ENCODE data around the gene WDR70. TPM values are rescaled to one million over a fixed set of nuclear protein-coding genes. Genes with fewer than 3 reads are reported as not detected.
"Not testable (repeated sequence)": the region's sequence is repeated elsewhere in the genome, so short reads cannot be mapped to it uniquely, and the experiment has no call there.

The WDR70 gene
- total and polyA plus RNA-seq, 4 experiments from 2014 or later = 23.5 to 43.2 (median 29.9) TPM

GRCh38 chr5:37448941-37449340, 69.8 kb downstream of the WDR70 start:
- no peaks in the 10 kb centered on the region for H3K27me3 ChIP-seq (ENCODE audit: insufficient read depth, low read length)
- H3K9me3 ChIP-seq (ENCODE audit: control insufficient read depth in 1 of 2, low read length in 2 of 2) = no peaks in the 10 kb centered on the region
- ChIA-PET CTCF (ENCODE audit: partially characterized antibody) (no interaction called here), POLR2A (ENCODE audit: partially characterized antibody) (no interaction called here)
- no peak overlapping the region for H3K27ac ChIP-seq (ENCODE audit: low read depth, low read length)
- intact Hi-C loops (cut with micrococcal nuclease) = no loop called here
- DNase-seq = no peak
- Mint-ChIP-seq H3K4me3 (no peak overlapping the region), H3K9me3 (peaks cover 0 to 15% (median 10%) of the 10 kb centered on the region in 8 donors), H3K4me1 (peaks cover 0 to 1% (median 0%) of the 10 kb centered on the region in 4 donors), H3K27ac (no peak overlapping the region), H3K27me3 (no peaks in the 10 kb centered on the region), H3K36me3 (peaks cover 61 to 71% of the 10 kb centered on the region in 2 donors)
- H3K36me3 ChIP-seq (ENCODE audit: insufficient read depth, low read length) = no peaks in the 10 kb centered on the region
- H3K4me3 ChIP-seq (ENCODE audit: low read length in 2 of 2) = no peak overlapping the region
- no peaks in the 10 kb centered on the region for H3K4me1 ChIP-seq (ENCODE audit: insufficient read depth, low read length)

DNA sequence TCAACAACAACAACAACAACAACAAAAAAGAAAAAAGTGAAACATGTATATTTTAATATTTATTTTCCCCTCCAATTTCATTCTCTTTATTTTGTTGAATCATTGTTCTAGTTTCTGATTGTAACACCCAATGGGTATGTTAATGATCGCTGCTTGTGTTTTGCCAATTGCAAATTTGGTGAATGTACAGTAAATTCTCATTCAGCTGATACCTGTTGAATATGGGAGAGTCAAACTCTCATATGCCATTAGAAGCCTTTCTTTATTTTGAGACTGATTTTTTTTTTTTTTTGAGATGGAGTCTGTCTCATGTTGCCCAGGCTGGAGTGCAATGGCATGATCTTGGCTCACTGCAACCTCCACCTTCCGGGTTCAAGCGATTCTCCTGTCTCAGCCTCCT, 72.9 kb downstream of the WDR70 start:
- H3K4me1 ChIP-seq (ENCODE audit: insufficient read depth, low read length); H3K9me3 ChIP-seq (ENCODE audit: control insufficient read depth in 1 of 2, low read length in 2 of 2); CTCF ChIA-PET (ENCODE audit: partially characterized antibody); H3K36me3 ChIP-seq (ENCODE audit: insufficient read depth, low read length); H3K27ac Mint-ChIP-seq; H3K4me1 Mint-ChIP-seq; DNase-seq; H3K27ac ChIP-seq (ENCODE audit: low read depth, low read length); intact Hi-C loops (cut with micrococcal nuclease); POLR2A ChIA-PET (ENCODE audit: partially characterized antibody); H3K27me3 Mint-ChIP-seq; H3K4me3 ChIP-seq (ENCODE audit: low read length in 2 of 2); H3K27me3 ChIP-seq (ENCODE audit: insufficient read depth, low read length); H3K4me3 Mint-ChIP-seq: not testable (repeated sequence)
- peaks cover 0 to 15% (median 8%) of the 10 kb centered on the region in 8 donors for H3K9me3 Mint-ChIP-seq
- H3K36me3 Mint-ChIP-seq = peaks cover 47 to 58% of the 10 kb centered on the region in 2 donors

- H3K4me1 Mint-ChIP-seq; H3K27ac Mint-ChIP-seq; DNase-seq; H3K4me3 ChIP-seq (ENCODE audit: low read length in 2 of 2); H3K4me3 Mint-ChIP-seq; POLR2A ChIA-PET (ENCODE audit: partially characterized antibody); H3K36me3 ChIP-seq (ENCODE audit: insufficient read depth, low read length); CTCF ChIA-PET (ENCODE audit: partially characterized antibody); H3K9me3 ChIP-seq (ENCODE audit: control insufficient read depth in 1 of 2, low read length in 2 of 2); H3K27me3 ChIP-seq (ENCODE audit: insufficient read depth, low read length); intact Hi-C loops (cut with micrococcal nuclease); H3K4me1 ChIP-seq (ENCODE audit: insufficient read depth, low read length); H3K27me3 Mint-ChIP-seq; H3K27ac ChIP-seq (ENCODE audit: low read depth, low read length): not testable (repeated sequence)
- H3K9me3 Mint-ChIP-seq = peaks cover 0 to 15% (median 8%) of the 10 kb centered on the region in 8 donors
- H3K36me3 Mint-ChIP-seq = peaks cover 39 to 63% of the 10 kb centered on the region in 2 donors
Observed at GRCh38 chr5:37453252-37453651, 74.1 kb downstream of the WDR70 start.

GRCh38 chr5:37454402-37455055, 75.4 kb downstream of the WDR70 start:
- DNase-seq; H3K27ac ChIP-seq (ENCODE audit: low read depth, low read length); H3K27me3 Mint-ChIP-seq; H3K4me1 Mint-ChIP-seq; H3K36me3 ChIP-seq (ENCODE audit: insufficient read depth, low read length); CTCF ChIA-PET (ENCODE audit: partially characterized antibody); H3K27ac Mint-ChIP-seq; H3K4me1 ChIP-seq (ENCODE audit: insufficient read depth, low read length); intact Hi-C loops (cut with micrococcal nuclease); POLR2A ChIA-PET (ENCODE audit: partially characterized antibody); H3K4me3 Mint-ChIP-seq; H3K4me3 ChIP-seq (ENCODE audit: low read length in 2 of 2); H3K27me3 ChIP-seq (ENCODE audit: insufficient read depth, low read length); H3K9me3 ChIP-seq (ENCODE audit: control insufficient read depth in 1 of 2, low read length in 2 of 2): not testable (repeated sequence)
- Mint-ChIP-seq H3K36me3 (peaks cover 34 to 57% of the 10 kb centered on the region in 2 donors), H3K9me3 (peaks cover 0 to 15% (median 8%) of the 10 kb centered on the region in 8 donors)

- POLR2A ChIA-PET (ENCODE audit: partially characterized antibody); H3K9me3 ChIP-seq (ENCODE audit: control insufficient read depth in 1 of 2, low read length in 2 of 2); DNase-seq; H3K27me3 ChIP-seq (ENCODE audit: insufficient read depth, low read length); H3K4me1 Mint-ChIP-seq; H3K36me3 ChIP-seq (ENCODE audit: insufficient read depth, low read length); H3K4me1 ChIP-seq (ENCODE audit: insufficient read depth, low read length); H3K9me3 Mint-ChIP-seq; H3K27me3 Mint-ChIP-seq; H3K27ac ChIP-seq (ENCODE audit: low read depth, low read length); CTCF ChIA-PET (ENCODE audit: partially characterized antibody); H3K4me3 ChIP-seq (ENCODE audit: low read length in 2 of 2); H3K4me3 Mint-ChIP-seq; H3K27ac Mint-ChIP-seq; intact Hi-C loops (cut with micrococcal nuclease): not testable (repeated sequence)
- peaks cover 17 to 18% of the 10 kb centered on the region in 2 donors for H3K36me3 Mint-ChIP-seq
Observed at GRCh38 chr5:37463191-37464051, 84.3 kb downstream of the WDR70 start.

GRCh38 chr5:37464581-37464980, 85.5 kb downstream of the WDR70 start:
- H3K27me3 ChIP-seq (ENCODE audit: insufficient read depth, low read length); H3K4me3 ChIP-seq (ENCODE audit: low read length in 2 of 2); H3K27ac Mint-ChIP-seq; H3K27me3 Mint-ChIP-seq; H3K4me1 ChIP-seq (ENCODE audit: insufficient read depth, low read length); H3K36me3 ChIP-seq (ENCODE audit: insufficient read depth, low read length); H3K9me3 ChIP-seq (ENCODE audit: control insufficient read depth in 1 of 2, low read length in 2 of 2); H3K4me3 Mint-ChIP-seq; H3K4me1 Mint-ChIP-seq; H3K9me3 Mint-ChIP-seq; intact Hi-C loops (cut with micrococcal nuclease); H3K27ac ChIP-seq (ENCODE audit: low read depth, low read length); DNase-seq; CTCF ChIA-PET (ENCODE audit: partially characterized antibody); POLR2A ChIA-PET (ENCODE audit: partially characterized antibody): not testable (repeated sequence)
- peaks cover 25 to 27% of the 10 kb centered on the region in 2 donors for H3K36me3 Mint-ChIP-seq

DNA sequence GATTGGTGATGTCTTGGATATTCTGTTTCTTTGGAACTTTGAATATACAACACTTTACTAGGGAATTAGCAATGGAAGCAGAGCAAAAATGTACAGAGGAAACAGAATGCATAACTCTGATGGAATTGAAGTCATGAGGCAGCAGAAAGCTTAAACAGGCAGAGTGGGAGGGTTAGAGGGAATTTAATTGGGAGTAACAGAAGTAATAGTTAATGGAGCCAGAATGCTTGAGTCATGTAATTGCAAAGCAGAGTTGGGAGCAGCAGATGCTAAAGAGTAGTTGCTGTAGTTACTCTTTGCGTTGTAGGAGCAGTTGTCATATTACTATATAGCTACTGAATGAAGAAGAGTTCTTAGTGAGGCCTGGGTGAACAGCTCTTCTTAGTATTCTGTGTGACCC, 90.3 kb downstream of the WDR70 start:
- H3K9me3 ChIP-seq (ENCODE audit: control insufficient read depth in 1 of 2, low read length in 2 of 2); H3K4me1 ChIP-seq (ENCODE audit: insufficient read depth, low read length); DNase-seq; CTCF ChIA-PET (ENCODE audit: partially characterized antibody); H3K4me3 Mint-ChIP-seq; POLR2A ChIA-PET (ENCODE audit: partially characterized antibody); H3K4me3 ChIP-seq (ENCODE audit: low read length in 2 of 2); H3K36me3 ChIP-seq (ENCODE audit: insufficient read depth, low read length); H3K27me3 ChIP-seq (ENCODE audit: insufficient read depth, low read length); H3K4me1 Mint-ChIP-seq; intact Hi-C loops (cut with micrococcal nuclease); H3K27me3 Mint-ChIP-seq; H3K27ac ChIP-seq (ENCODE audit: low read depth, low read length): not testable (repeated sequence)
- H3K27ac Mint-ChIP-seq = peak overlapping the region in 1 of 7 donors; percentile 10
- H3K36me3 Mint-ChIP-seq = peaks cover 39 to 48% of the 10 kb centered on the region in 2 donors
- H3K9me3 Mint-ChIP-seq = peaks cover 0 to 17% (median 8%) of the 10 kb centered on the region in 8 donors
